Kasumi-1 (cell line): Measurements from ENCODE around the gene MTG2.

ENCODE experiments used
- DNase-seq, 2 experiments: peaks; one replicate each; lab custom pipeline; 2025; lab: John Stamatoyannopoulos, UW

Gene MTG2, protein sequence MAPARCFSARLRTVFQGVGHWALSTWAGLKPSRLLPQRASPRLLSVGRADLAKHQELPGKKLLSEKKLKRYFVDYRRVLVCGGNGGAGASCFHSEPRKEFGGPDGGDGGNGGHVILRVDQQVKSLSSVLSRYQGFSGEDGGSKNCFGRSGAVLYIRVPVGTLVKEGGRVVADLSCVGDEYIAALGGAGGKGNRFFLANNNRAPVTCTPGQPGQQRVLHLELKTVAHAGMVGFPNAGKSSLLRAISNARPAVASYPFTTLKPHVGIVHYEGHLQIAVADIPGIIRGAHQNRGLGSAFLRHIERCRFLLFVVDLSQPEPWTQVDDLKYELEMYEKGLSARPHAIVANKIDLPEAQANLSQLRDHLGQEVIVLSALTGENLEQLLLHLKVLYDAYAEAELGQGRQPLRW

GRCh38 chr20:62182469-62183425 is at the start of gene MTG2:
TSS of gene MTG2 (plus strand) at chr20:62183028. CDS start at chr20:62193421, 10,393 bp downstream.
- DNase-seq: peak; percentile 93 to 94

DNA sequence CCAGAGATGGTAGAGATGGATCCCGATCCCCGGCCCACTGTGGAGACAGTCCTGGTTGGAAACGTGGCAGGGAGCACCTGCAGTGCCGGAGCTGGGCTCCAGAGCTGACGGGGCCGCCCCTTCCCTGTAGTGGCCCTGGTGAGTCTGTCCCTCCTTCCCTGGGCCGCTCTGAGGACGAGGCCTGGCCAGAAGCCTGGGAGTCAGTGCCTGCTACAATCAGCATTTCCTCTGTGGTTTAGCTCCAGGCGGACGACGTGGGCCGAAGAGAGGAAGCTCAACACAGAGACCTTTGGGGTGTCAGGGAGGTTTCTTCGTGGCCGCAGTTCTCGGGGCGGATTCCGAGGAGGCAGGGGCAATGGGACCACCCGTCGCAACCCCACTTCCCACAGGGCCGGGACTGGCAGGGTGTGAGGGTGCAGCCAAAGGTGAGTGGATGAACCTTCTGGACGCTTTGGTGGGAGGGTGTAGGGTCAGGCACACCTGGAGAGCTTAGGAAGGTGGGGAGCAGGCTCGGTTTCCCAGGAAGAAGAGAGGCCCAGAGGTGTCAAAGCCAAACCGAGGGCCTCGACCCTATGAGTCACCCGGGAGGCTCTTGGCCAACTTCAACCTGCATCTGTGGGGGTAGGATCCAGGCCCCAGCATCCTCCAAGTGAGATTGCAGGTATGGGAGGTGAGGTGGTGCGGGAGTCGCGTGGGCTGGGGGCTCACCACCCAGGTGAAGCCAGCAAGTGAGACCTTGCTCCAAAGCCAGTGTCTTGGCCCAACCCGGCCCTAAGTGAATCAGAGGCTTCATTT is 49.6 kb upstream of the MTG2 start:
- peak; percentile 54 to 80 for DNase-seq

- peak; percentile 60 for DNase-seq
These were observed 49.0 kb upstream of the MTG2 start for GRCh38 chr20:62133864-62134263.

GRCh38 chr20:62134735-62135231 is 48.0 kb upstream of the MTG2 start:
- DNase-seq: no peak

DNA sequence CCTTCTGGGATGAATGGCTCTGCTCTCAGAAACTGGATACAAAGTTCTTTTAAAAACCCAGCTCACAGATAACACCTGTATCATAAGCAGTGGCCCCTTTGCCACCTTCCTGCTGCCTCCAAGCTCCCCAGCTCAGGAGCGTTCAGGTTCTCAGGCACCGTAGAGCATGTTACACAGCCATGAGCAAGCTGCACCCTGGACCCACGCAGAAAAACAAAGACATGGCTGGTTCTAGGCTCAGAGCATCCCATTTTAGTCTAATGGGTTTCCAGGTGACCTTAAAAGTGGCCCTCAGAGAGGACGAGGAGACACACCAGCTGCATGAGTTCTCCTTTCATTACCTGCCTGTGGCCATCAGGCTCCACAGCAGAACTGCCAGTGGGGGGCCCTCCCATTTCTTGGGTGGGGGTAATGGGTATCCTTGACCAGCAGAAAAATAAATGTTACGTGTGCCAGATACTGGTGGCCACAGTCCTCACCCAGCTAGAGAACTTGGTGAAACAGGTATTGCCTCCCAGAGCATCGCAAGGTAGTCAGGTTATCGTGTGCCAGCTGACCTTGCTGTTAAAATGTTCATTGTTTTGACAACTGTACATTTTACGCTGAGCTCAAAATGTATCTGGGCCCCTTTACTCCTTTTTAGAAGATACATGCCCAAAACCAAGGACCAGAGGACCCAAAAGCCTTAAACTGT is 47.1 kb upstream of the MTG2 start:
- DNase-seq: no peak

- DNase-seq: peak; percentile 63 to 84
These were observed 46.3 kb upstream of the MTG2 start for GRCh38 chr20:62136283-62137091.

DNA sequence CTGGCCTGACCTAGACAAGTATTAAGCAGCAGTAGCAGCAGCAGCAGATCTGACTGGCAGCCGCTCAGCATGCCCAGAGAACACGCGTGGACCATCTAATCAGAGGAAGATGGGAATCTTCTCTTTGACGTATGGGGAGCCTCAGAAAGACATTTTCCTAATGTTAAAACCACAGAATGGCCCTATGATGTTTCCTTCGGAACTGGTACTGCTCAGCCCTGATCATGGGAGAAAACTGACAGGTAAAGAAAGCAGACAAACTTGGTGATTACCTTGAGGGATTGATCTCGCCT is 45.8 kb upstream of the MTG2 start:
- no peak for DNase-seq

DNA sequence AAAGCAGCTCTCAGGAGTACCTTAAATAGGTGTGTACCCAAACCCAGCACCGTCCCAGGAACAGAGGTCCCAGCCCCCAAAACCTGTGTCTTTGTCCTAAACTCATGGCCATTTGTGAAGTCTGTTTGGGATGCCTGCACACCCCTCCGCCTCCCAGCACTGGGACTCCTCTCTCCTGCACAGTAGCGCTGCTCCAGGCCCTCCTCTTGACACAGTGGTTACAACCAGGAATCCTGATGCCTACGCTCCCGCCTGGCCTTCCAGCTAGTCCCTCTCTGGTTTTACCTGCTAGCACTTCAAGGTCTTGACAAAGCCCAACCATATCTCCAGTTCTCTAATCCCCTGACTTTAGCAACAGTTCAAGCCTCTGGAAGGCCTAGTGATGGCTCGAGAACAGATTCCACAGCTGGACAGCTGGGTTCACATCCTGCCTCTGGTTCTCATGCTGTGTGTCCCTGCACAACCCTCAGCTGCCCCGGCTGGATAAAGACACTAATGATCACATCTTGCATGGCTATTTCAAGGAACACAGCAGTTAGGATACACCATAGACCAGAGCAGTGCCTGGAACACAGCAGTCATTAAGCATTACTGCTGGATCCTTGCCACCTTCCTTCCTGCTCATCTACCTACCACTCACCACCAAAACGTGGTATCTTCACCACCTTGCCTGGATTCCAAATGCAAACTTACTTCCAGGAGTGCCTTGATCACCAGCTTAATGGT is 45.2 kb upstream of the MTG2 start:
- no peak for DNase-seq

GRCh38 chr20:62138204-62138543 is 44.7 kb upstream of the MTG2 start:
- DNase-seq: no peak

DNA sequence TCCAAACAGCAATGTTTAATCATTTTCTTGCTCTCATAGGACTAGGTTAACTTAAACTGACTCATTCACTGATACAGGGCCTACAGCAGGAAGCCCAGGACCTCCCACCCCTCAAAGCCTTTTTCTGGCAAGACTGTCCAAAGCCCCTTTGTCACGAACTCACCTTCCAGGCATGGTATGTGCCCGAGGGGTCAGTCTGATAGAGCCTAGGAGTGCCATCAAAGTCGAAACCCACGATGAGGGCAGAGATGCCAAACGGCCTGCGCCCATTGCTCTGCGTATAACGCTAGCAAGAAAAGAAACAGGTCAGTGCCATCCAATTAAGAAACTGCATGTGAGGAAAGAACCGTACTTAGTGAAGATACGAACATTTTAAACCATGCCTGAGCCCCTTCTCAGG is 43.9 kb upstream of the MTG2 start:
- no peak for DNase-seq

GRCh38 chr20:62139636-62140035 is 43.2 kb upstream of the MTG2 start:
- no peak for DNase-seq

DNA sequence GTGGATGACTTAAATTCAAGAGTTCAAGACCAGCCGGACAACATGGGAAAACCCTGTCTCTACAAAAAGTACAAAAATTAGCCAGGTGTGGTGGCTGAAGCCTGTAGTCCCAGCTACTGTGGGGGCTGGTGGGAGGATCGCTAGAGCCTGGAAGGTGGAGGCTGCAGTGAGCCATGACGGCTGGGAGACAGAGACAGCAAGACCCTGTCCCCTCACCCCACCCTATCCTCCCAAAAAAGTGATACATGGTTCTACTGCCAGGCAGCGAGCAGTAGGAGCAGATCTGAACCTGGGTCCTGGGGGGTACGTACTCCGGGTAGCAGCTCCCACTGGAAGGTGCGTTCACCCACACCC is 41.8 kb upstream of the MTG2 start:
- DNase-seq: no peak

DNA sequence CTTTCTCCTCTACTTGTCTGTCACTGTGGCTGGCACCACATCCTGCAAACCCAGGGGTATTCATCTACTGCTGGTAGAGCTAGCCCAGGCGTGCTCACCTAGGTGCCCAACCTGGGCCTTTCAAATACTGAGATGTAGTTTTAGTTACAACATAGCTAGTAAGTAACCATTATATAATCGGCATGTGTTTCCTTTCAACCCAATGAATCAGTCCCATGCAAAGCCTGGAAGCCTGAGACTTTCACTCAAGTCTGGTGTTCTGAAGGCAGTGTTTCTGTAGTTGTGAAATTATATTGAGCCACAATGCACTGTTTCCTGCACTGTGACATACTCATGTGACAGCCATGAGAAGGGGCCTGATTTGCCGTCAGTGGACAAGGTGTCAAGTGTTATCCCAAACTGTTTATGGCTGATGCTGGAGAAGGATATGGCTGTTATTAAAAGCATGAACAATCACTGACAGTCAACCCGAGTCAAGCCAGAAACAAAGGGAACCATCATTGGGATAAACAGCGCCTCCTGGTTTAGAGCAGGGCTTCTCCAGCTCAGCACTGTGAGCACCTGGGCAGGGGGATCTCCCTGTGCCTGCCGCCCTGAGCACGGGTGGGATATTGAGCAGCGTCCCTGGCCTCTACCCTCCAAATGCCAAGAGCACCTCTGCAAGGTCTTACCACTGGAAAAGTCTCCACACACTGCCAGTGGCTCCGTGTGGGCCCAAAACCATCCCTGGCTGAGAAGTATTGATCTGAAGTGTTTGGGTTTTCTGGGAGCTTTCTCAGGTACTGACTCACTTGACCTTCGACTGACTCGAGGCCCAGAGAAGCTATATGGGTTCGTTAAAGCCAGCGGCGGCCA is 41.2 kb upstream of the MTG2 start:
- DNase-seq: peak; percentile 34 to 42

- no peak for DNase-seq
These were observed 40.4 kb upstream of the MTG2 start for GRCh38 chr20:62142252-62143080.

- DNase-seq: peak; percentile 77 to 84
These were observed 39.5 kb upstream of the MTG2 start, which contains the start of the genes PSMA7 and SS18L1 for GRCh38 chr20:62143081-62143956. TSS of gene PSMA7 (minus strand) at chr20:62143394. CDS start at chr20:62143303, 91 bp downstream. TSS of gene SS18L1 (plus strand) at chr20:62143769. CDS start at chr20:62143821, 52 bp downstream.

- peak; percentile 57 to 68 for DNase-seq
These were observed 38.6 kb upstream of the MTG2 start for GRCh38 chr20:62143957-62144825.
